Right atrium auricular region (tissue), 2 donors: ENCODE data around the gene PDE4D. TPM values are rescaled to one million over a fixed set of nuclear protein-coding genes. Genes with fewer than 3 reads are reported as not detected.
"Not testable (repeated sequence)": the region's sequence is repeated elsewhere in the genome, so short reads cannot be mapped to it uniquely, and the experiment has no call there.

Experiments
- DNase-seq: peaks from one replicate; pipeline ENCODE4 v3.0.0-alpha.2; 2019; ENCODE audit warnings: low spot score
- H3K27ac ChIP-seq, 2 donors: fragments of 200-600 bp; sonication (generic); 1 replicate in 1 of 2; 2 replicates in 1 of 2; pipeline ENCODE4 v1.5.1; 2016 to 2019
- H3K27me3 ChIP-seq, 2 donors: fragments of 200-600 bp; sonication (generic); one replicate each; pipeline versions ENCODE4 v1.5.1 to v1.6.0; 2017 to 2019
- H3K36me3 ChIP-seq: fragments of 200-600 bp; sonication (generic); one replicate; pipeline ENCODE4 v1.5.1; 2016
- H3K4me1 ChIP-seq, 2 donors: fragments of 200-600 bp; sonication (generic); one replicate each; pipeline versions ENCODE4 v1.5.1 to v1.6.0; 2017 to 2019
- H3K4me3 ChIP-seq, 2 donors: fragments of 200-600 bp; sonication (generic); 1 replicate in 1 of 2; 2 replicates in 1 of 2; pipeline ENCODE4 v1.5.1; 2017 to 2019; ENCODE audit warnings: mild to moderate bottlenecking in 1 of 2, moderate library complexity in 1 of 2
- H3K9me3 ChIP-seq, 2 donors: fragments of 200-600 bp; sonication (generic); one replicate each; pipeline ENCODE4 v1.5.1; 2019
- total RNA-seq, 2 donors: library from RNA; depleted of rRNA; stranded (reverse); fragments of >200 nt; gene quantifications; one replicate each; pipeline ENCODE4 v1.1.0, GENCODE V29; 2016
- TF ChIP-seq, protein P1 (sequence below), 2 donors: fragments of 200-600 bp; sonication (generic); IDR thresholded peaks; one replicate each; pipeline ENCODE4 v1.5.1; 2019; ENCODE audit warnings: antibody characterized with exemption in 2 of 2

The PDE4D gene
- total RNA-seq, 2 donors from 2014 or later = 43.3 to 44.0 TPM

DNA sequence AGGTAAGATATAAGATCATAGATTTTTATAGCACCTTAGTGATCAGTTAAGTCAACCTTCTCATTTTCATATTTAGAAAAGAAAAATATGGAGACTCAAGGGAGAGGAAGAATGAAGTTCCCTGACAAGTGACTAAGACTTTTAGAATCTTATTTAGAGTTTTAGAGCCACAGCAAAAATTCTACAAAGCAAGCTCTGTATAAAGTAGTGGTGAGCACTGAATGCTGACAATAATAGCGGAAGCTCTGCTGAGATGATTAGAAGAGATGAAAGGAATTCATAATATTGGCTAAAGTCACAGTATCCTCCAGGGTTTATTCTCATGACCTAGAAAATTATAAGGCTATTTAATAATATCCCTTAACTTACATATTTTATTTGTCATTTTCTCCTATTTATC, 316.0 kb downstream of the PDE4D start:
- Histone ChIP-seq H3K27ac (no peak overlapping the region), H3K9me3 (no peaks in the 10 kb centered on the region), H3K4me1 (no peaks in the 10 kb centered on the region), H3K27me3 (no peaks in the 10 kb centered on the region), H3K4me3 (no peak overlapping the region), H3K36me3 (no peaks in the 10 kb centered on the region)
- no peak for DNase-seq
- TF ChIP-seq, protein P1, sequence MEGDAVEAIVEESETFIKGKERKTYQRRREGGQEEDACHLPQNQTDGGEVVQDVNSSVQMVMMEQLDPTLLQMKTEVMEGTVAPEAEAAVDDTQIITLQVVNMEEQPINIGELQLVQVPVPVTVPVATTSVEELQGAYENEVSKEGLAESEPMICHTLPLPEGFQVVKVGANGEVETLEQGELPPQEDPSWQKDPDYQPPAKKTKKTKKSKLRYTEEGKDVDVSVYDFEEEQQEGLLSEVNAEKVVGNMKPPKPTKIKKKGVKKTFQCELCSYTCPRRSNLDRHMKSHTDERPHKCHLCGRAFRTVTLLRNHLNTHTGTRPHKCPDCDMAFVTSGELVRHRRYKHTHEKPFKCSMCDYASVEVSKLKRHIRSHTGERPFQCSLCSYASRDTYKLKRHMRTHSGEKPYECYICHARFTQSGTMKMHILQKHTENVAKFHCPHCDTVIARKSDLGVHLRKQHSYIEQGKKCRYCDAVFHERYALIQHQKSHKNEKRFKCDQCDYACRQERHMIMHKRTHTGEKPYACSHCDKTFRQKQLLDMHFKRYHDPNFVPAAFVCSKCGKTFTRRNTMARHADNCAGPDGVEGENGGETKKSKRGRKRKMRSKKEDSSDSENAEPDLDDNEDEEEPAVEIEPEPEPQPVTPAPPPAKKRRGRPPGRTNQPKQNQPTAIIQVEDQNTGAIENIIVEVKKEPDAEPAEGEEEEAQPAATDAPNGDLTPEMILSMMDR (IDR thresholded peaks at IDR 0.05) = no peak

DNA sequence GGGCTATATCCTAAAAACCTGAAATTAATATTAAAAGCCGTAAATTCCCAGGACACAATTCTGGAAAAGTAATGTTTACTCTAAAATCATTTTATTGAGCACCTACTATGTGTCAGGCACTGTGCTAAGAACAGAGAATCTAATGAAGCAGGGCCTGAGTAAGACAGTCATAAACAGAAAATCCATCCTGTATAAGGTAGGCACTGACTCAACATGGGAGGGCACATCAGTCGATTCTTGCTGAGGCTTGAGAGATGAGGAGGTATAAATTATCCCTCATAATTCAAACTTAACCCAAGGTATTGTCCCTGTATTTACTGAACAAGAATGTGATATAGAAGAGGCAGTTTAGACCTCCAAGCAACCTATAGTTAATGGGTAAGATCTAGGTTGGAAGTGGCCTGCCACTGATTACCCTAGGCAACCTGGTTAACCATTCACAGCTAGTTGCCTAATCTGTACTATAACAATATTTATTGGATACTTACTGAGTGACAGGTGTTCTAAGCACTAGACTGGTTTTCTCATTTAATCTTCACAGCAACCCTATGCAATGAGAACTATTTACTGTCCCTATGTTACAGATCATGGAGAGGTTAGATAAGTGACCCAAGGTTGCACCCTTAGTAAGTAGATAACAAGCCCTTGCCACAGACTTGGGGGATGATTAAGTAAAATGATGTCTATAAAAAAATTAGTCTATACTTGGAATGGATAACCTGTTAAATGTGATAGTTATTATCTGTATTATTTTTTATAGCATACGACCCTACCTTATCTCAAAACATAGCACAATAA, 317.7 kb downstream of the PDE4D start:
- no peaks in the 10 kb centered on the region for H3K27me3 ChIP-seq
- H3K36me3 ChIP-seq = no peaks in the 10 kb centered on the region
- TF ChIP-seq, protein P1 (IDR thresholded peaks at IDR 0.05) = no peak
- no peaks in the 10 kb centered on the region for H3K4me1 ChIP-seq
- H3K9me3 ChIP-seq = no peaks in the 10 kb centered on the region
- no peak overlapping the region for H3K4me3 ChIP-seq
- DNase-seq = no peak
- H3K27ac ChIP-seq = no peak overlapping the region

DNA sequence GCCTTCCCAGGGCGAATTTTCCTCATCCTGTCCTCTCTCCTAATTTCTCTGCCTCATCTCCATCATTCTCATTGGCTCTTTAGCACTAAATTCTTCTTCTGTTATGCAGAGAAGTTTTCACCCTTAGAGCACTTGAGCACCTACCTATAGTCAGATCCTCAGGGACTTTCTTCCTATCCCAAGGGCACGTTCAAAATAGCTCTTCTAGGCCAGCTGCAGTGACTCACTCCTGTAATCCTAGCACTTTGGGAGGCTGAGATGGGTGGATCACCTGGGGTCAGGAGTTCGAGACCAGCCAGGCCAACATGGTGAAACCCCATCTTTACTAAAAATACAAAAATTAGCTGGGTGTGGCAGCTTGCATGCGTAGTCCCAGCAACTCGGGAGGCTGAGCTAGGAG, 320.0 kb downstream of the PDE4D start:
- DNase-seq, H3K4me3 ChIP-seq, H3K27ac ChIP-seq, H3K27me3 ChIP-seq, H3K36me3 ChIP-seq, H3K4me1 ChIP-seq, H3K9me3 ChIP-seq: not testable (repeated sequence)

DNA sequence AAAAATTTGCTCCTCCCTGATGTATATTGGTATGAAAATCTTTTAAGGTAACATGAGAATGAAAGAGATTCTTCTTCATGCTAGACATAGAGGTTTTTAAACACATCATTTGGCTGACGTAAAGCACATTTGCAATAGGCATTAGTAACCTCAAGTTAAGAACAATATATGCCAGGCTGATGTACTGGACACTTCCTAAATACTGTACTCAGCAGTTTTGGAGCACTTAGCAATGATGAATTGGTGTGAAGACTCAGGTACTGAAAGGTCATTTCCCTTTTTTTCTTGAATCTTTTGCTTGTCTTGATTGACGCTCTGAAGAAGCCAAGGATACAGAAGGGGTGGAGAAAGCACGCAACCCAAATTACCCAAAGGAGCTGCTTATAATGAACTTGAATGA, 322.5 kb downstream of the PDE4D start:
- Histone ChIP-seq H3K4me1 (no peaks in the 10 kb centered on the region), H3K27ac (no peak overlapping the region), H3K27me3 (no peaks in the 10 kb centered on the region), H3K36me3 (no peaks in the 10 kb centered on the region), H3K4me3 (no peak overlapping the region), H3K9me3 (no peaks in the 10 kb centered on the region)
- no peak for DNase-seq
- TF ChIP-seq, protein P1 (IDR thresholded peaks at IDR 0.05) = no peak

DNA sequence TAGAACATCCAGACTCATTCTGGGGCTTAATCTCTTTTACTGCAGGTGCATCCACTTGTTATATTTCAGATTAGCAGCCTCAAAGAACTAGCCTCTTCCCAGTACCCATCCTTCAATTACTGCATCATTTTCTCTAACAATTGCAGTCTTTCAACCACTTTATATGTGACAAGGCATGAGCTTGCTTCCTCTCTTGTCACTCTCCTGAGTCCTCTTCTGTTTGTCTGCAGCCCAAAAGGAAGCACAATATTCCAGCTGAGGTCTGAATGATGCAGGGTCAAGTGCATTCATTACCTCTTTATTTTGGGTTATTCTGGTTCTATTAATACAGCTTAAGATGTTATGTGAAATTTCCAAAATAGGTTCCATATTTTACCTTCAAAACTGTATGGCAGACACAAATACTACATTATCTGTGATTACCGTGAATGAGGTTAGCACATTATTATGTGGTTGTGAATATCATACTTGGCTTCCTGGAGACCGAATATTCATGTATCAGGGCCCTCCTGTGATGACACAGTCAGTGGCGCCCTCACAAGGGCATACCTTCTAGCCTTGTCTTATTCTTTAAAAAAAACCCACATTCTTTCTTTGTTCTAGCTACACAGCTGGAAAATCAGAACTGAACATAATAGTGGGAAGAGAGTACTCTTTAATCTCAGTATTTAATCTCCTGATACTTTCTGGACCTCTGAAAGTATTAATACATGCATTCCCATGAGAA, 323.8 kb downstream of the PDE4D start:
- Histone ChIP-seq H3K4me1 (no peaks in the 10 kb centered on the region), H3K36me3 (no peaks in the 10 kb centered on the region), H3K27ac (no peak overlapping the region), H3K4me3 (no peak overlapping the region), H3K27me3 (no peaks in the 10 kb centered on the region), H3K9me3 (no peaks in the 10 kb centered on the region)
- TF ChIP-seq, protein P1 (IDR thresholded peaks at IDR 0.05) = no peak
- no peak for DNase-seq

DNA sequence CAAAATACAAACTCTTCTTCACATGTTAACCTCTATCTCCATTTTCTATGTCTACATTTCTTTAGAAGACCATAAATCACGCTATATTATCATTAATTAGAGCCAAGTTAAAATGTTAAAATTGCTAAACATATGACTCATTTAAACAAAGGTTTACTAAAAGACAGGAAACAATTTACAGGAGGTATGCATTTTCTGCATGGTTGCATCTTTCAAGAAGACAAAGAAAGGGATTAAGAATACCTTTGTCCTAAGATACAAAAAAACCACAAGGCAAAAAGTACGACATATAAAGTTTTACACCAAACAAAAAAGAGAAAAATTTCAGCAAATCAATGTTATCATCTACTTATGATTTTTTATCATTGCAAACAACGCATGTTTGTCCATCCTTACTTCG, 324.4 kb downstream of the PDE4D start:
- Histone ChIP-seq H3K4me1 (no peaks in the 10 kb centered on the region), H3K9me3 (no peaks in the 10 kb centered on the region), H3K36me3 (no peaks in the 10 kb centered on the region), H3K27ac (no peak overlapping the region), H3K4me3 (no peak overlapping the region), H3K27me3 (no peaks in the 10 kb centered on the region)
- TF ChIP-seq, protein P1 (IDR thresholded peaks at IDR 0.05) = no peak
- DNase-seq = no peak
